HG03565 (cell line): Measurements from ENCODE around the gene ZBTB43.
"Not testable (repeated sequence)": the region's sequence is repeated elsewhere in the genome, so short reads cannot be mapped to it uniquely, and the experiment has no call there.

Experiments used
- ATAC-seq: cut with Tn5 transposase; IDR thresholded peaks from one replicate; pipeline ENCODE4 v1.9.1; 2021; ENCODE audit warnings: mild to moderate bottlenecking, moderate library complexity; ENCODE audit not compliant: unreplicated experiment

The ZBTB43 gene, protein sequence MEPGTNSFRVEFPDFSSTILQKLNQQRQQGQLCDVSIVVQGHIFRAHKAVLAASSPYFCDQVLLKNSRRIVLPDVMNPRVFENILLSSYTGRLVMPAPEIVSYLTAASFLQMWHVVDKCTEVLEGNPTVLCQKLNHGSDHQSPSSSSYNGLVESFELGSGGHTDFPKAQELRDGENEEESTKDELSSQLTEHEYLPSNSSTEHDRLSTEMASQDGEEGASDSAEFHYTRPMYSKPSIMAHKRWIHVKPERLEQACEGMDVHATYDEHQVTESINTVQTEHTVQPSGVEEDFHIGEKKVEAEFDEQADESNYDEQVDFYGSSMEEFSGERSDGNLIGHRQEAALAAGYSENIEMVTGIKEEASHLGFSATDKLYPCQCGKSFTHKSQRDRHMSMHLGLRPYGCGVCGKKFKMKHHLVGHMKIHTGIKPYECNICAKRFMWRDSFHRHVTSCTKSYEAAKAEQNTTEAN

DNA sequence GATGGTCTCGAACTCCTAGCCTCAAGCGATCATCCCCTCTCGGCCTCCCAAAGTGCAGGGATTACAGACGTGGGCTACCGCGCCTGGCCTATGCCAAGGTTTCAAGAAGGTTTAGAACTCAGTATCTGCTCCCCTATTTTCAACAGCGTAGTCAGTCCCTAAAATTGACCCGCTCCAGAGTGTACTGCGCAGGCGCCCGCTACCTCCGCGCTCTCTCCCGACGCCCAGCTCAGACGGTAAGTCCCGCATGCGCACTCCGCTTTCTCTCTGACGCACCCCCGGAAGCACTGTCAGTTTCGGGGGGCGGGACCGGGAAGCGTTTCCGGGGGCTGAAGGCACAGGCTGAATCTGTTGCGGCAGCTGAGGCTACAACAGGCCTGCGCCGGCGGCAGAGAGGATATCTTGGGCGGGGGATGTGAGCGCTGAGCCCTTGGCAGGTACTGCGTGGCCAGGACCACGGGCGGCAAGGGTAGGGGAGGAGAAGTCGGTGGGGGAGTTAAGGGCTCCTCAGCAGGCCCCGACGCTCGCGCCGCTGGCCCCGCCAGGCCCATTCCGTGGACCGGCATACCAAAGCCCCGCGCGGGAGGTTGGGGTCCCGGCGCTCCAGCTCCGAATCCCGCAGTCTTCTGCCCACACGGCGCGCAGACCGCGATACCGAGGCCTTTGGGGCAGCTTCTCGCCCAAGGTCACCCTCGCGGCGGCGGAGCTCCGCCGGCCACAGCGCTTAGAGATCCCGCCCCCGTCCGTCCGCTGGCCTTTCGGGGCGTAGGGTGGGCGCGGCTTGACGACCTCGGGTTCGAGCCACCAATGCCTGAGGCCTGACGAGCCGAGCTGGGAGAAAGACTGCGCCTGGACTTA is at the start of gene ZBTB43:
Gene ZBTB43 (plus strand): TSS at position 345 of the 858 bp plus-strand sequence. CDS start 27,470 bp downstream, outside the sequence.
- ATAC-seq: peak; percentile 50

DNA sequence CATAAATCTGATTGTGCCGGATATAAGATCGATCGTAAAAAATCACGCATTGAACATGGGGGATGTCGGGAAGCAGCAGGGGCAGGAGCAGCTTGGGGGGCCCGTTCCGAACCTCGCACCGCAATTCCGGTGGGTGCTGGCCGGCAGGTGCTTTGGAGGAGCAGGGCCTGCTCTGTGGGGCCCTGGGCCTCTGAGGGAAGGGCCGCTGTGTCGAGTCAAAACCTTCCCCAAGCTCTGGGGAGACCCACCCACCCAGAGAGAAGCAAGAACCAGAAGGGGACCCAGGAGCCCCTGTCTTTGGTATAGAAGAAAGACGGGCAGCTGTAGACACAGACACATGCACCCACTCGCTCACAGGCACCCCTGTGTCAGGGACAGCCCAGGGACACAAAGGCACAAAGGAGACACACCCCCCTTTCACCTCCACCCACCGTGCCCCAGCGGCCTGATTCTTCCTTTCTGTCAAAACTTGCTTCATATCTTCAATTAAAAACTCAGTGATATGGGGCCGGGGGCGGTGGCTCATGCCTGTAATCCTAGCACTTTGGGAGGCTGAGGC is 49.4 kb upstream of the ZBTB43 start:
- no peak for ATAC-seq

DNA sequence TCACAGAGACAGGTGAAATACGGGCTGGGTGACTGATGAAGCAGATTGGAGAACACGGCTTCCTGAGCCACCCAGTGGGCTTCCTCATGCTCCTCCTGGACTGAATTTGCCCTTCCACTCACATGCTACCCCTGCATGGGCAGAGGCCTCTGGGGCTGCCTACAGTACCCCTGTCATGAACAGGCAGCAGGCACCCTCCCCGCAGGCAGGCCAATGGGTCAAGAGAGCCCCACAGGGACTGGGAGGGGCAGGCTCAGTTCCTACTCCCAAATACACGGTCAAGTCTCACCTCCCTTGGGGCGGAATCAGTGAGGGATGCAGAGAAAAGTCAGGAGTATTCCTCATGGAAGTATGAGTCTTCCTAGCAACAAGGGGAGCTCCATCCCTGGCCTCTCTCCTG is 48.6 kb upstream of the ZBTB43 start:
- no peak for ATAC-seq

DNA sequence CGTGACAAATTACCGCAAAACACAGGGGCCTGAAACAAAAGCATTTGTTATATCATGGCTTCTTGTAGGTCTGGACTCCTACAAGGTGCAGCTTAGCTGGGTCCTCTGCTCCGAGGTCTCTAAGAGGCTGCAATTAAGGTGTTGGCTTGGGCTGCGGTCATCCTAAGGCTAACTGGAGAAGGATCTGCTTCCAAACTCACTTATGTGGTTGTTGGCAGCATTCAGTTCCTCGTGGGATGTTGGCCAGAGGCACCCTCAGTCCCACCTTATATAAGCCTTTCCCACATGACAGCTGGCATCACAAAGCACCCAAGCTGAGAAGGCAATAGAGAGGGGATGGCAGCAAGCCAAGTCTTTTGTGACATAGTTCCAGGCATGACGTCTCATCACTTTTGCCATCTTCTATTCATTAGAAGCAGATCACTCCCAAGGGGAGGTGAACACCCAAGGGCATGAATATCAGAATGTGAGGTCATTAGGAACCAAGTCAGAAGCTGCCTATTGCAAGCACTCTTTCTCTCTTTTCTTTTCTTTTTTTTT is 47.9 kb upstream of the ZBTB43 start:
- ATAC-seq: no peak

DNA sequence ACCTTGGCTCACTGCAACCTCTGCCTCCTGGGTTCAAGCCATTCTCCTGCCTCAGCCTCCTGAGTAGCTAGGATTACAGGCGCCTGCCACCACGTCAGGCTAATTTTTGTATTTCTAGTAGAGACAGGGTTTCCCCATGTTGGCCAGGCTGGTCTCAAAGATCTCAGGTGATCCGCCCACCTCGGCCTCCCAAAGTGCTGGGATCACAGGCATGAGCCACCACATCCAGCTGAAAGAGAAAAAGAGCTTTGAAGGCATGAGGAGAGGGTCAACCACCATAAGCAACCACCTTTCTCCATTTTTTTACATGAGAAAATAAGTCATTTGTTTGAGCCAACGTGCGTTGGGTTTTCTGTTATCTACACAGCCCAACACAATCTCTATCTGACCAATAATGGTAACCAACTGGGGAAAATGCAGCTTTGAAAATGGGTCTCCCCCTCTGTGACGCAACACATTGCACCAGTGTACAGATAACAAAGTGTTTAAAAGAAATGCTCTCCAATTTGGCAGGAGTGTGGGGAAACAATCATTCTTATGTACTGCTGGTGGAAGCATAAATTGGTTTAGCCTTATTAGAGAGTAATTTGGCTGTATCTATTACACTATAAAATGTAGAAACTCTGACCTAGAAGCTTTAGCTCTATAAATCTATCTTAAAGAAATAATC is 45.8 kb upstream of the ZBTB43 start:
- ATAC-seq: no peak

DNA sequence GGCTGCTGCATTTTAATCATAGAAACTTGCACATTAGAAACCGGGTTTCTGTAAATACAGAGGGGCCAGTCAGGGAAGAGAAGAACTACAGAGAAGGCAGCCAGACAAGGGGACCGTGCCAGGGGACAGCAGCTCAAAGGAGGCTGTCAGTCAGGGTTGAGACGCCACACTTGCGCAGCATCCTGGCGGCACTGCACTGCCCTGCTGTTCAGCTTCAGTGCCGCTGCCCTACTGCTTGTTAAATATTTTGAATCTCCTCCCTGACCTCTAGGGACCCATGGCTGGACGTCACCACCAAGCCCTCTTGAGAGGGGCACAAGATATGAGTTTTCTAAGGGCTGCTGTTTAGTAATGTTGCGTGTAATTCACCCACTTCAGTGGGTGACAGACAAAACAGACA is 43.6 kb upstream of the ZBTB43 start:
- no peak for ATAC-seq

DNA sequence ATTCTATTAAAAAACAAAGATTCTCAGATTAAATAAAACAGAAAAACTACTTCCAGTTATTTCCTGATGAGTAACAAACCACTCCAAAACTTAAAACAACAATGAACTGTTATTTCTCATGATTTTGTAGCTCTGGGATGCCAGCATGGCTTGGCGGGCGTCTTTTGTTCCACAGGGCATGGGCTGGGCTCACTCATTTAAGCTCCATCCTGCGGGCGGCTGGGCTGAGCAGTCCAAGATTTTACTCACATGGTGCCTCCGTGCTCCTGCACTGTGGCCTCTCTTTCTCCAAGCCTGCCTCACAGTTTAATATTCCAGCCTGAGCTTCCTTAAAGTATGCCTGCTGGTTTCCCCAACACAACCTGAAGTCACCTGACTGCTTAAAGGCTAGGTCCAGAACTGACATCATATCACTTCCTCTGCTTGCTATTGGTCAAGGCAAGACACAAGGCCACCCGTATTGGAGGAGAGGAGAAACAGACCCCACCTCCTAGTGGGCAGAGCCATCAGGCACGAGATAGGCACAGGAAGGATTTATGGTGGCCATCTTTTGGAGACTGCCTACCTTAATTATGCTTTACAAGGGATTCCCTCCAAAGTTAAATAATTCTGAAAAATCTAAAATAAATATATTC is 41.6 kb upstream of the ZBTB43 start:
- no peak for ATAC-seq

DNA sequence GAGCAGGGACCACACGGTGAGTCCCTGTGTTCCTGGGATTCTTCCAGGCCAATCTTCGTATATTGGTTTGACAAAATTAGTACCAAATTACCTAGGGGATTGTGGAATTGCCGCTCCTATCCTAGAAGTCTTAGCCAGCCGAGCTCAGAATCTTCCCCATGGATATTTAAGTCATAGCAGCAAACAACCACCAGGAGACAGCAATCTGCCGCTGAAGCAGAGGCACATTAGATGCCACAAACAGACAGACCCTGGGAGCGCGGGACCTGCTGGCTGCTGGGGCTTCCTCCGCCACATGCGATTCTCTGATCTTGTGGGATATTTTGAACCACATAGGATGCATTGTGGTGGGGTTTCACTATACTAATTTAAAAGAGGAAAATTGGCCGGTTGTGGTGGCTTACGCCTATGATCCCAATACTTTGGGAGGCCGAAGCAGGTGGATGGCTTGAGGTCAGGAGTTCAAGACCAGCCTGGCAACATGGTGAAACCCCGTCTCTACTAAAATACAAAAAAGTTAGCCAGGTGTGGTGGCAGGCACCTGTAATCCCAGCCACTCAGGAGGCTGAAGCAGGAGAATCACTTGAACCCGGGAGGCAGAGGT is 31.7 kb upstream of the ZBTB43 start:
- ATAC-seq: no peak

DNA sequence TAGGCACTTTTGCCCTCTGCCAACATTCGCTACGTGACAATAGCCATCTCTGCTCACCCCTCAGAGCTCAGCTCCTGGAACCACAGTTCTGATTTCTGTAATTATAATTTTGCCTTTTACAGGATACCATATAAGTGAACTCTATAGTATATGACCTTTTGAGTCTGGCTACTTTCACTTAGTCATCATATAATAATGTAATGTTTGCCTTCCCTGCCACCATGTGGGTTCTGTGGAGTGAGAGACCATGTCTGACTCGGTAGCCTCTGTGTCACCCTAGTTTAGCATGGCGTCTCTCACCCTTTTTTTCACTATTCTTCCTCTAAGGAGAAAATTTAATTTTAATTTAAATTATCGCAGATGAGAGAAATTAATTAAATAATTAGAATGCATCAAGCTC is 28.9 kb upstream of the ZBTB43 start:
- ATAC-seq: no peak

DNA sequence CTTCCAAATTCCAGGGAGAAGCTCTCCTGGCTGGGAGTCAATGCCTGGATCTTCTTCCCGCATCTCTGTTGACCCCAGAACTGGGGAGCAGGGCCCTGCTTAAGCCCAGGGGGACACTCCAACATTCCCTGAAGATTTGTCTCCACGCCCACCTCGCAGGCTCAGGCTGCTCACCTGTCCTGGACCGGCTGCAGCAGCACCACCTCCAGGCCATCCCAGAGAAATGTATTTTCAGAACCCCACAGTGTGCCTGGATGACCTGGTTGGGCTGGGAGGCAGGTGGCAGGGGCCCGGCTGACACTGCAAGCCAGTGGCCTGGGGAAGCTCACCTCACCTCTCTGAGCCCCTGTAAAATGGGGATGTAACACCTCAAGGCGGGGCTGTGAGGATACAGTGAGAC is 27.1 kb upstream of the ZBTB43 start:
- no peak for ATAC-seq

DNA sequence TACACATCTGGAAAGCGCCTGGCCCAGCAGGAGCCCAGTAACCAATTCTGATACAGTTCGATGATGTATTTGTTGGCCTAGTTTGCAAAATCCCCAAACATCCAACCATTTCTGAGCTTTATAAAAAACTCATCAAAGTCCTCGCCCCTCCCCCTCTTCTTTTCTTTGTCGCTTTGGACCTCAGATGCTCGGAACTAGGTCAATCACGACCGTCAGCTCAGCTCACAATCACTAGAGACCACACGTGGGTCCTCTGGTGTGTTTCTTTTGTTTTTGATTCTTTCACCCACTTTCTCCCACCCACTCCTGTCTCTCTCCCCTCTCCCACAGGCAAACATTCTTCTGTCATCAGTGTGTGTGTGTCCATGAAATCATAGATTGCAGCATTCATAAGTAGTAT is 26.7 kb upstream of the ZBTB43 start:
- ATAC-seq: no peak

DNA sequence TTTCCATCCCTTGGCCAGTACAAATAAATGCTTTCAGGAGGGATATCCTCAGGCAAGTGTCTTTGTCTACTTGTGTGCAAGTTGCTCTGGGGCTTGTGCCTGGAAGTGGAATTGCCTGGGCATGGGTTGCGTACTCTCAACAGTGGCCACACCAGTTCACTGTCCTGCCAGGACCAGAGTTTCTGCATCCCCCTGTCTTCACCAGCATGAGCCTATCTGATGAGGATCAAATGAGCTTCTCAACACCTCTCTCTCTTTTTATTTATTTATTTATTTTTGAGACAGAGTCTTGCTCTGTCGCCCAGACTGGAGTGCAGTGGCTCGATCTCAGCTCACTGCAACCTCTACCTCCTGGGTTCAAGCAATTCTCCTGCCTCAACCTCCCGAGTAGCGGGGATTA is 26.1 kb upstream of the ZBTB43 start:
- not testable (repeated sequence) for ATAC-seq

DNA sequence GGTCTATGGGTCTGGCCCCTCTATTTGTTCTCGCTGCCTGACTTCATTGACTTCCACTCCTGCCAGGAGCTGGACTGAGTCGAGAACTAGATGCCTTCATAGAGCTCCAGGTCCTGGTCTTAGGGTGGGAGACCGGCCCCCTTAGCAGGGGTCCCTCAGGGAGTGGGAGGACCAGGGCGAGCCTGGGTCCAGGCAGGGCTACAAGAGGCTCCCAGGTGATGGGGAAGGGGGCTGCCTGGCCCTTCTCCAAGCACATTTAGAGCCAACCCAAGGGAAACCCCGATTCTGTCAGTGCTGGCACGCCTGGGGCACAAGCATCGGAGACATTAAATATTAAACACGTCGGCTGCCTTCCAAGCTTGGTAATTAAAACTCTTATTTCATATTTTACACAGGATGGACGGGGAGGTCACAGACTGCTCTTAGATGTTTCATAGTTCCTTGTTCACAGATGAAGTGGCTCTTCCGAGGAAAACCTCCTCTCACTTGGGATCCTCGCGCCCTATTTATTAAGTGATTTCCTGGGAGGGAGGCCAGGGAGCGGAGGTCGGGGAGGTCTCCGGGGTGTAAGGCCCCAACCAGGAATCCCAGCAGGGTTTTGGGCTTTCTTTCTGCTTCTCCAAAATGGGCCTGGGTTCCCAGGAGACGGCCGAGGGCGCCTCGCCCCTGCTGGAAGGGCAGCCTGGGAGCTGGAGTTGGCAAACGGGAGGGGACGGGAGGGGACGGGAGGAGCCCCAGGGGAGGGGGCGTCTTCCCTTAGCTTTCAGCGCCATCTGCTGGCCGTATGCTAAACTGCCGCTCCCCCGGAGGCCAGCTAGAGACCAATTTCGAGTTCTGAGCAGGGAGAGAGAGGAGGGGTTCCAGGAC is 23.4 kb upstream of the ZBTB43 start:
- no peak for ATAC-seq

DNA sequence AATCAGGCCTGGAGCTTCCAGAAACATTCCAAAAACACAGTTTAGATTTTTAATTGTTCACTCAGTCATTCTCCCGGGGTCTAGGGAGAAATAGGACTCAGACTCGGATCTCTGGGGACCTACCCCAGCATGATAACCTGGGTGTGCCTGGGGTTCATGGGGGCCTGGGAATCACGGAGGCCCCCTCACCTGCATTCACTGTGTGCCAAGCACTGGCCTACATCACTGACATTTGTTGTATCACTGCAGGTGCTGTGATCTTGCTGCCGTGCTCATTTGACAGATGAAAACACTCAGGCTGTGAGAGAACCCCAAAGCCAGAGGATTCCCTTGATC is 22.8 kb upstream of the ZBTB43 start:
- ATAC-seq: no peak

DNA sequence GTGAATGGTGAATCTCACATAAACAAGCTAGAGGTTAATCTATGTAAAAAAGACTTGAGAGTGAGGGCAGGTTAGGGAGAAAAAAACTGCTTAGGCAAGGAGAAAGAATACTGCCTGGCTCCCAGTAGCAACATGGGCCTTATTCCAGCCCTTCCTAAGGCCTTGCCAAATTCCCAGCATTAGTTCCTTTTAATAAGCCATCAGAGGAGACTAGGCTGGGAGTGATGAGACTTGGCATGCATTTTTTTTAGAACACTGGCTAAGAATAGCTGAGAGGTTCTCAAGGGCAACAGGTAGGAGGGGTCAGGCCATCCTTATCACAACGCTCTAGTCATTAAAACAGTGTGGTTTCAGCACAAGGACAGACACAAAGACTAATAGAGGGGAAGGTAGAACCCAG is 20.9 kb upstream of the ZBTB43 start:
- no peak for ATAC-seq

DNA sequence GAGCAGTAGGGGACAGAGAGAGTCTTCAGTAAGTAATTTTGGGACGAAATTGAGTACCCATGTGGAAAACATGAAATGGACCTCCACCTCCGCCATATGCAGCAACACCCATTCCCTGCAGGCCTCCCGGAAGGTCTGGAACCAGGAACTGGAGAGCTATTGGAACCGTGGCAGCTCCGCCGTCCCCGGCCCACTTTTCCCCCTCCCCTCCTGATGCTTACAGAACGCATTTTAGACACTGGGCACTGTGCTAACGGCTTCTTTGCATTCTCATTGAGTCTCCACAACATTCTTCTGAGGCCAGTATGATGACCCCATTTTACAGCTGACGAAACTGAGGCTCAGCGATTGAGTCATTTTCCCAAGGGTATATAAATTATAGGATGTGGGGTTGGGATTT is 20.4 kb upstream of the ZBTB43 start:
- ATAC-seq: no peak

DNA sequence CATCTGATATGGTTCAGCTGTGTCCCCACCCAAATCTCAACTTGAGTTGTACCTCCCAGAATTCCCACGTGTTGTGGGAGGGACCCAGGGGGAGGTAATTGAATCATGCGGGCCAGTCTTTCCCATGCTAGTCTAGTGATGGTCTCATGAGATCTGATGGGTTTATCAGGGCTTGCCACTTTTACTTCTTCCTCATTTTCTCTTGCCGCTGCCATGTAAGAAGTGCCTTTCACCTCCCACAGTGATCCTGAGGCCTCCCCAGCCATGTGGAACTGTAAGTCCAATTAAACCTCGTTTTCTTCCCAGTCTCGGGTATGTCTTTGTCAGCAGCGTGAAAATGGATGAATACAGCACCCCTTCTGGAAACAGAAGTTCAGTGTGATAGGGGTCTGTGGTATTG is 20.0 kb upstream of the ZBTB43 start:
- not testable (repeated sequence) for ATAC-seq

DNA sequence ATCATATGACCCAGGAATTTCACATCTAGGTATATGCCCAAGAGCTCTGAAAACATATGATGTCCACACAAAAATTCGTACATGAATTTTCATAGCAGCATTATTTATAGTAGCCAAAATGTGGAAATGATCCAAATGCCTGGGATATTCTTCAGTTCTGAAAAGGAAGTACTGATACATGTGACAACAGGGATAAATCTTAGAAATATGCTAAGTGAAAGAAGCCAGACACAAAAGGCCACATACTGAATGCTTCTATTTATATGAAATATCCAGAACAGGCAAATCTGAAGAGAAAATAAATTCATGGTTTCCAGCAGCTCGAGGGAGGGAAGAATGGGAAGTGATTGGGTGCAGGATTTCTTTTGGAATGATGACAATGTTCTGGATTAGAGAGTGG is 16.8 kb upstream of the ZBTB43 start:
- ATAC-seq: no peak
